AG04449 (cell line): ENCODE measurements around the gene ANKRD40.

Experiments
- CTCF ChIA-PET: fragments of 350-600 bp; formaldehyde crosslinking; extraction: SDS; loops from one replicate; lab custom pipeline; 2021; ENCODE audit warnings: antibody characterized with exemption; lab: Yijun Ruan, JAX
- POLR2A ChIA-PET: fragments of 400-600, 350-600 bp; formaldehyde crosslinking; extraction: SDS; loops from one replicate; lab custom pipeline; 2020; ENCODE audit warnings: antibody characterized with exemption, inconsistent platforms; lab: Yijun Ruan, JAX
- DNase-seq: peaks from one replicate; pipeline ENCODE4 v3.0.0-alpha.2; 2010; ENCODE audit warnings: low read depth, low spot score
- H3K4me3 ChIP-seq: 2 replicates; pipeline ENCODE4 v1.5.1; 2011; ENCODE audit warnings: low read depth, mild to moderate bottlenecking, control low read depth, low read length
- CTCF ChIP-seq: IDR thresholded peaks from one replicate; pipeline ENCODE4 v1.5.1; 2011; ENCODE audit warnings: mild to moderate bottlenecking, moderate library complexity, low read length, control low read depth, inconsistent platforms; ENCODE audit not compliant: insufficient read depth; ENCODE audit errors: missing control alignments

ANKRD40 gene

GRCh38 chr17:50693036-50693682, 14.6 kb downstream of the ANKRD40 start:
- POLR2A ChIA-PET: interaction anchor here (0.6 kb wide), 1 partner anchor 19 kb away, joined by 3 read pairs; no protein-coding TSS in a partner anchor
- no peak overlapping the region for H3K4me3 ChIP-seq
- no peak for TF ChIP-seq CTCF
- CTCF ChIA-PET: interaction anchor here (0.9 to 9.3 kb wide), 14 partner anchors 11 to 214 kb away, joined by 3 to 265 read pairs (median 7); partner anchors contain the start of genes ANKRD40, CACNA1G and SPATA20
- no peak for DNase-seq

- TF ChIP-seq CTCF: no peak
- no peak for DNase-seq
- ChIA-PET CTCF (interaction anchor here (0.9 to 9.3 kb wide), 12 partner anchors 11 to 213 kb away, joined by 3 to 265 read pairs (median 4); partner anchors contain the start of genes ANKRD40 and SPATA20), POLR2A (interaction anchor here (0.6 to 1.2 kb wide), 2 partner anchors 19 to 53 kb away, joined by 3 read pairs; no protein-coding TSS in a partner anchor)
- H3K4me3 ChIP-seq: no peak overlapping the region
These were observed 15.2 kb downstream of the ANKRD40 start for GRCh38 chr17:50692448-50693035.

GRCh38 chr17:50691550-50692447, 15.9 kb downstream of the ANKRD40 start:
- CTCF ChIA-PET: interaction anchor here (0.8 to 9.3 kb wide), 8 partner anchors 10 to 149 kb away, joined by 3 to 265 read pairs (median 24); partner anchors contain the start of genes ANKRD40 and SPATA20

GRCh38 chr17:50690887-50691549, 16.7 kb downstream of the ANKRD40 start:
- CTCF ChIA-PET: interaction anchor here (0.8 to 9.3 kb wide), 5 partner anchors 9 to 147 kb away, joined by 3 to 265 read pairs (median 10); partner anchors contain the start of gene SPATA20
- POLR2A ChIA-PET: interaction anchor here (0.6 to 1.2 kb wide), 2 partner anchors 52 to 53 kb away, joined by 3 read pairs; no protein-coding TSS in a partner anchor
- no peak for DNase-seq
- TF ChIP-seq CTCF: no peak
- H3K4me3 ChIP-seq: no peak overlapping the region

More at GRCh38 chr17:50691550-50692447, 15.9 kb downstream of the ANKRD40 start:
- no peak for DNase-seq
- POLR2A ChIA-PET: interaction anchor here (0.6 to 1.2 kb wide), 2 partner anchors 53 to 54 kb away, joined by 3 read pairs; no protein-coding TSS in a partner anchor
- H3K4me3 ChIP-seq: no peak overlapping the region
- TF ChIP-seq CTCF: no peak

- no peak overlapping the region for H3K4me3 ChIP-seq
- POLR2A ChIA-PET: no interaction called here
- CTCF ChIA-PET: interaction anchor here (0.6 to 9.3 kb wide), 6 partner anchors 8 to 146 kb away, joined by 3 to 265 read pairs (median 8); partner anchors contain the start of gene SPATA20
- no peak for TF ChIP-seq CTCF
- no peak for DNase-seq
These were observed 17.5 kb downstream of the ANKRD40 start for GRCh38 chr17:50689956-50690886.
